SJSA1 (cell line): ENCODE measurements around the gene THTPA. TPM values are rescaled to one million over a fixed set of nuclear protein-coding genes. Genes with fewer than 3 reads are reported as not detected.

Source experiments
- DNase-seq, 2 experiments: peaks; one replicate each; pipeline ENCODE4 v3.0.0-alpha.2; 2015 to 2020; ENCODE audit warnings: low spot score in 2 of 2, low read depth in 1 of 2
- H3K27ac ChIP-seq: fragments of 250-450 bp; sonication (Bioruptor Pico); 2 replicates; pipeline ENCODE4 v1.5.1; 2020; ENCODE audit warnings: mild to moderate bottlenecking, moderate library complexity
- H3K27me3 ChIP-seq: fragments of 250-450 bp; sonication (Bioruptor Pico); replicated peaks from 2 replicates; pipeline ENCODE4 v1.5.1; 2020; ENCODE audit warnings: mild to moderate bottlenecking, moderate library complexity
- H3K36me3 ChIP-seq: fragments of 250-450 bp; sonication (Bioruptor Pico); 2 replicates; pipeline ENCODE4 v1.5.1; 2020; ENCODE audit warnings: mild to moderate bottlenecking
- H3K4me1 ChIP-seq: fragments of 250-450 bp; sonication (Bioruptor Pico); replicated peaks from 2 replicates; pipeline ENCODE4 v1.6.1; 2021; ENCODE audit warnings: mild to moderate bottlenecking
- H3K4me3 ChIP-seq: fragments of 250-450 bp; sonication (Bioruptor Pico); 2 replicates; pipeline ENCODE4 v1.5.1; 2020; ENCODE audit warnings: mild to moderate bottlenecking
- H3K9me3 ChIP-seq: fragments of 250-450 bp; sonication (Bioruptor Pico); replicated peaks from 2 replicates; pipeline ENCODE4 v1.5.1; 2020; ENCODE audit warnings: mild to moderate bottlenecking
- total RNA-seq: library from RNA; depleted of rRNA; stranded (reverse); fragments of >200 nt; shearing (Covaris generic); gene quantifications from 2 replicates; pipeline ENCODE4 v1.2.3, GENCODE V29; 2014

Gene THTPA
- total RNA-seq, 1 experiment from 2014 or later: 5.0 TPM

GRCh38 chr14:23539248-23540140 is 16.6 kb upstream of the THTPA start:
- no peak overlapping the region for H3K4me3 ChIP-seq
- no peaks in the 10 kb centered on the region for H3K9me3 ChIP-seq
- no peaks in the 10 kb centered on the region for H3K4me1 ChIP-seq
- H3K27ac ChIP-seq: no peak overlapping the region
- peaks cover 7% of the 10 kb centered on the region; the same call in 1 of the 2 replicates for H3K27me3 ChIP-seq
- H3K36me3 ChIP-seq: no peaks in the 10 kb centered on the region
- DNase-seq: no peak

- no peaks in the 10 kb centered on the region for H3K4me1 ChIP-seq
- no peaks in the 10 kb centered on the region for H3K9me3 ChIP-seq
- no peak overlapping the region for H3K27ac ChIP-seq
- no peak for DNase-seq
- H3K36me3 ChIP-seq: no peaks in the 10 kb centered on the region
- H3K27me3 ChIP-seq: peaks cover 7% of the 10 kb centered on the region; the same call in 1 of the 2 replicates
- no peak overlapping the region for H3K4me3 ChIP-seq
Measured at GRCh38 chr14:23540141-23540469, 16.0 kb upstream of the THTPA start.

GRCh38 chr14:23542261-23542660 is 13.8 kb upstream of the THTPA start:
- Histone ChIP-seq H3K9me3 (no peaks in the 10 kb centered on the region), H3K27ac (no peak overlapping the region), H3K4me3 (no peak overlapping the region), H3K36me3 (no peaks in the 10 kb centered on the region), H3K27me3 (peaks cover 17% of the 10 kb centered on the region), H3K4me1 (no peaks in the 10 kb centered on the region)
- no peak for DNase-seq

- no peak overlapping the region for H3K27ac ChIP-seq
- no peak for DNase-seq
Measured at GRCh38 chr14:23543403-23543802, 12.7 kb upstream of the THTPA start.

GRCh38 chr14:23544511-23545447 is 11.3 kb upstream of the THTPA start:
- Histone ChIP-seq H3K27ac (no peak overlapping the region), H3K27me3 (peaks cover 35% of the 10 kb centered on the region)

More at GRCh38 chr14:23543403-23543802, 12.7 kb upstream of the THTPA start:
- Histone ChIP-seq H3K27me3 (peaks cover 27% of the 10 kb centered on the region), H3K4me1 (no peaks in the 10 kb centered on the region), H3K9me3 (no peaks in the 10 kb centered on the region), H3K36me3 (no peaks in the 10 kb centered on the region), H3K4me3 (no peak overlapping the region)

GRCh38 chr14:23545740-23546365 is 10.2 kb upstream of the THTPA start:
- no peak overlapping the region for H3K27ac ChIP-seq
- no peak overlapping the region for H3K4me3 ChIP-seq
- no peaks in the 10 kb centered on the region for H3K4me1 ChIP-seq
- no peak for DNase-seq
- peaks cover 46% of the 10 kb centered on the region for H3K27me3 ChIP-seq
- H3K9me3 ChIP-seq: no peaks in the 10 kb centered on the region
- H3K36me3 ChIP-seq: no peaks in the 10 kb centered on the region

More at GRCh38 chr14:23544511-23545447, 11.3 kb upstream of the THTPA start:
- H3K36me3 ChIP-seq: no peaks in the 10 kb centered on the region
- H3K4me3 ChIP-seq: no peak overlapping the region
- no peaks in the 10 kb centered on the region for H3K9me3 ChIP-seq
- no peaks in the 10 kb centered on the region for H3K4me1 ChIP-seq
- no peak for DNase-seq

- Histone ChIP-seq H3K36me3 (no peaks in the 10 kb centered on the region), H3K4me3 (no peak overlapping the region), H3K27ac (no peak overlapping the region), H3K27me3 (peaks cover 53% of the 10 kb centered on the region), H3K4me1 (peaks cover 5% of the 10 kb centered on the region), H3K9me3 (no peaks in the 10 kb centered on the region)
- no peak for DNase-seq
Measured at GRCh38 chr14:23546450-23547035, 9.5 kb upstream of the THTPA start.

GRCh38 chr14:23547924-23548323 is 8.1 kb upstream of the THTPA start:
- Histone ChIP-seq H3K36me3 (no peaks in the 10 kb centered on the region), H3K27me3 (peaks cover 58% of the 10 kb centered on the region), H3K4me1 (peaks cover 8% of the 10 kb centered on the region), H3K27ac (no peak overlapping the region), H3K9me3 (no peaks in the 10 kb centered on the region), H3K4me3 (no peak overlapping the region)
- no peak for DNase-seq

- peaks cover 54% of the 10 kb centered on the region for H3K27me3 ChIP-seq
- H3K4me1 ChIP-seq: peaks cover 8% of the 10 kb centered on the region
- H3K27ac ChIP-seq: no peak overlapping the region
- H3K4me3 ChIP-seq: no peak overlapping the region
- DNase-seq: no peak
- no peaks in the 10 kb centered on the region for H3K36me3 ChIP-seq
- no peaks in the 10 kb centered on the region for H3K9me3 ChIP-seq
Measured at GRCh38 chr14:23548351-23549318, 7.4 kb upstream of the THTPA start.

- Histone ChIP-seq H3K4me1 (peaks cover 8% of the 10 kb centered on the region), H3K36me3 (no peaks in the 10 kb centered on the region), H3K27ac (no peak overlapping the region), H3K4me3 (no peak overlapping the region), H3K27me3 (peaks cover 54% of the 10 kb centered on the region), H3K9me3 (no peaks in the 10 kb centered on the region)
- DNase-seq: no peak
Measured at GRCh38 chr14:23550131-23550811, 5.8 kb upstream of the THTPA start.

GRCh38 chr14:23550812-23551265 is 5.2 kb upstream of the THTPA start:
- no peak for DNase-seq
- Histone ChIP-seq H3K4me3 (no peak overlapping the region), H3K27ac (no peak overlapping the region)

More at GRCh38 chr14:23550812-23551265, 5.2 kb upstream of the THTPA start:
- Histone ChIP-seq H3K36me3 (no peaks in the 10 kb centered on the region), H3K9me3 (no peaks in the 10 kb centered on the region), H3K27me3 (peaks cover 49% of the 10 kb centered on the region), H3K4me1 (peaks cover 8% of the 10 kb centered on the region)
